H1 (cell line): ENCODE measurements around the gene MAPT. TPM values are rescaled to one million over a fixed set of nuclear protein-coding genes. Genes with fewer than 3 reads are reported as not detected.

ENCODE experiments used
- ASH2L ChIP-seq: fragments of 200-600, 300-600 bp; sonication (generic); IDR thresholded peaks from one replicate; pipeline ENCODE4 v1.7.1; 2017; ENCODE audit warnings: low read length
- ATF3 ChIP-seq: IDR thresholded peaks from 2 replicates; pipeline ENCODE4 v1.6.1; 2011; ENCODE audit warnings: low read depth, mild to moderate bottlenecking, low read length; ENCODE audit not compliant: insufficient read depth
- BACH1 ChIP-seq: IDR thresholded peaks from 2 replicates; pipeline ENCODE4 v1.6.1; 2012; ENCODE audit warnings: low read length, improper control_type of control experiment
- RXRA ChIP-seq: IDR thresholded peaks from 2 replicates; pipeline ENCODE4 v1.6.1; 2011; ENCODE audit warnings: low read depth, mild to moderate bottlenecking, low read length, moderate library complexity; ENCODE audit not compliant: insufficient read depth
- polyA plus RNA-seq, 7 experiments: library from polyadenylated mRNA; depleted of rRNA in 3 of 7; stranded (reverse) in 5 of 7; unstranded in 2 of 7; fragments of >200 nt in 5 of 7; fragments of 200-250 nt in 2 of 7; gene quantifications; 1 replicate in 5 of 7; 2 replicates in 1 of 7; 4 replicates in 1 of 7; pipeline versions ENCODE4 v1.2.1 to v1.2.3, GENCODE V29; 2011 to 2013; ENCODE audit warnings: missing spikeins in 2 of 7, mixed read lengths in 2 of 7
- total RNA-seq: library from RNA; stranded (reverse); fragmentation: NEBNext Ultra II Directional; extraction: Animal tissue kit (Norgen Biotek cat#: 25700); gene quantifications from 2 replicates; pipeline ENCODE4 v1.2.1, GENCODE V29; 2021

Gene MAPT
- total and polyA plus RNA-seq, 2 of the 8 experiments (the other 6 are each of a cell fraction or from before 2014, with no cell fraction given), result 0.54 to 1.7 TPM

DNA sequence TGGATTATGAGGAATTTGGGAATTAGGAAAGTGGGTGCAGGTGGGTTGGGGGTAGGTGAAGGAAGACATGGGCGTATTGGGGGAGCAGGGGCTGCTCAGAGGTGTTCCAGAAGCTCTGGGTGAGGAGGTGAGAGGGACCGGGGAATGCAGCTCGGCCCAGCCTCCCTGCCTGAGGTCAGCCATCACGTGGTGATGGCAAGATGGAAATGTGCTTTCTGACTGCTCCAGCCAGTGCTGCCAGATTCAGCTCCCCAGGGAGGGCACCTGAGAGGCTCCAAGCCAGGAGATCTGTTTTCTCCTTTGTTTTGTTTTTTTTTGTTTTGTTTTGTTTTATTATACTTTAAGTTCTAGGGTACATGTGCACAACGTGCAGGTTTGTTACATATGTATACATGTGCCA is 69.5 kb downstream of the MAPT start (continued):
- no peak for TF ChIP-seq BACH1
- TF ChIP-seq ASH2L, result no peak
- no peak for TF ChIP-seq RXRA
- TF ChIP-seq ATF3, result no peak
